ENCODE measurements around the gene TTLL10. TPM values are rescaled to one million over a fixed set of nuclear protein-coding genes. Genes with fewer than 3 reads are reported as not detected.

The TTLL10 gene
- total and polyA plus RNA-seq, 2 of the 4 experiments (the other 2 are of a cell fraction) = not detected

- Histone ChIP-seq H4K8ac (ENCODE audit: low read depth in 2 of 2, low read length in 2 of 2) (no peak overlapping the region), H4K91ac (ENCODE audit: insufficient read depth, low read depth, low read length) (no peak overlapping the region), H3K27me3 (ENCODE audit: control insufficient read depth, insufficient read depth, low read length) (no peaks in the 10 kb centered on the region), H3K27ac (ENCODE audit: insufficient read depth, low read length) (no peak overlapping the region), H3K79me1 (ENCODE audit: low read depth in 1 of 2, low read length in 2 of 2) (peaks cover 4 to 20% of the 10 kb centered on the region in 2 experiments; a peak in 3 of 4 replicates), H2AFZ (replicated peaks; ENCODE audit: low read length, poor library complexity) (no peak overlapping the region), H2BK5ac (ENCODE audit: low read depth, low read length, poor library complexity, severe bottlenecking) (no peak overlapping the region), H4K5ac (ENCODE audit: low read depth, low read length) (no peak overlapping the region), H3K4me3 (ENCODE audit: insufficient read depth, low read depth, low read length) (no peak overlapping the region), H3K18ac (ENCODE audit: low read depth, low read length) (no peak overlapping the region), H3K4ac (ENCODE audit: low read depth, low read length) (no peak overlapping the region), H3K56ac (ENCODE audit: extremely low read depth, insufficient read depth, low read length) (no peak overlapping the region), H3K36me3 (ENCODE audit: control insufficient read depth, insufficient read depth, low read length) (peaks cover 63% of the 10 kb centered on the region), H3K4me2 (ENCODE audit: low read depth, low read length) (no peak overlapping the region), H2BK20ac (ENCODE audit: low read depth, low read length) (no peak overlapping the region), H2BK15ac (ENCODE audit: low read depth, low read length) (no peak overlapping the region), H3K4me1 (ENCODE audit: control insufficient read depth, insufficient read depth, low read length) (no peaks in the 10 kb centered on the region), H3K23ac (ENCODE audit: low read depth, low read length) (no peak overlapping the region), H3K9ac (ENCODE audit: low read depth, low read length) (no peak overlapping the region), H3K9me1 (ENCODE audit: insufficient read depth, low read length) (peaks cover 6% of the 10 kb centered on the region), H2AK9ac (replicated peaks; ENCODE audit: low read depth, low read length, poor library complexity) (no peak overlapping the region), H3K14ac (replicated peaks; ENCODE audit: low read depth, low read length) (no peak overlapping the region), H4K20me1 (ENCODE audit: insufficient read depth, low read length) (peaks cover 18% of the 10 kb centered on the region), H2BK120ac (ENCODE audit: low read depth, low read length) (no peak overlapping the region), H3K9me3 (ENCODE audit: control insufficient read depth, insufficient read depth, low read length) (no peaks in the 10 kb centered on the region), H2AK5ac (ENCODE audit: low read depth, low read length) (no peak overlapping the region)
- intact Hi-C loops (cut with micrococcal nuclease) (no loop called here), in situ Hi-C loops (cut with MboI; ENCODE audit: low sequenced_read_pairs) (no loop called here), dilution Hi-C loops (cut with HindIII; ENCODE audit: low sequenced_read_pairs, unreplicated experiment) (no loop called here)
- DNase-seq (no peak), ATAC-seq (ENCODE audit: low read depth) (no peak)
- TF ChIP-seq, protein P1, sequence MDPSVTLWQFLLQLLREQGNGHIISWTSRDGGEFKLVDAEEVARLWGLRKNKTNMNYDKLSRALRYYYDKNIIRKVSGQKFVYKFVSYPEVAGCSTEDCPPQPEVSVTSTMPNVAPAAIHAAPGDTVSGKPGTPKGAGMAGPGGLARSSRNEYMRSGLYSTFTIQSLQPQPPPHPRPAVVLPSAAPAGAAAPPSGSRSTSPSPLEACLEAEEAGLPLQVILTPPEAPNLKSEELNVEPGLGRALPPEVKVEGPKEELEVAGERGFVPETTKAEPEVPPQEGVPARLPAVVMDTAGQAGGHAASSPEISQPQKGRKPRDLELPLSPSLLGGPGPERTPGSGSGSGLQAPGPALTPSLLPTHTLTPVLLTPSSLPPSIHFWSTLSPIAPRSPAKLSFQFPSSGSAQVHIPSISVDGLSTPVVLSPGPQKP (IDR thresholded peaks at IDR 0.05; ENCODE audit: borderline replicate concordance, low read depth, low read length) = no peak
- TF ChIP-seq CEBPB (IDR thresholded peaks at IDR 0.05; ENCODE audit: low read depth, low read length) = no peak
- no peak for TF ChIP-seq USF2 (IDR thresholded peaks at IDR 0.05; ENCODE audit: low read depth, low read length)
- no peak for TF ChIP-seq RAD21 (IDR thresholded peaks at IDR 0.05; ENCODE audit: low read length)
- TF ChIP-seq RCOR1 (IDR thresholded peaks at IDR 0.05; ENCODE audit: insufficient replicate concordance, low read length) = no peak
- TF ChIP-seq RFX5 (IDR thresholded peaks at IDR 0.05; ENCODE audit: low read depth, low read length) = no peak
- BruUV-seq (replicated peaks) = no TSS peak
- ChIA-PET POLR2A (ENCODE audit: unreplicated experiment) (no interaction called here), CTCF (no interaction called here)
- WGBS, 2 experiments (ENCODE audit: extremely low coverage in 2 of 2, insufficient read length in 1 of 2) = 92% methylated on average over 17 of the region's 36 CpGs; no CpG with 5 or more reads in 1 of the 2 experiments
These were observed 45.0 kb downstream of the TTLL10 start for GRCh38 chr1:1218524-1219200.
